GM18909 (cell line): ENCODE results near the gene IP6K1.
"Not testable (repeated sequence)": the region's sequence is repeated elsewhere in the genome, so short reads cannot be mapped to it uniquely, and the experiment has no call there.

Experiments used
- ATAC-seq: cut with Tn5 transposase; IDR thresholded peaks from one replicate; pipeline ENCODE4 v1.9.1; 2021; ENCODE audit warnings: mild to moderate bottlenecking; ENCODE audit not compliant: unreplicated experiment, poor library complexity

The IP6K1 gene

DNA sequence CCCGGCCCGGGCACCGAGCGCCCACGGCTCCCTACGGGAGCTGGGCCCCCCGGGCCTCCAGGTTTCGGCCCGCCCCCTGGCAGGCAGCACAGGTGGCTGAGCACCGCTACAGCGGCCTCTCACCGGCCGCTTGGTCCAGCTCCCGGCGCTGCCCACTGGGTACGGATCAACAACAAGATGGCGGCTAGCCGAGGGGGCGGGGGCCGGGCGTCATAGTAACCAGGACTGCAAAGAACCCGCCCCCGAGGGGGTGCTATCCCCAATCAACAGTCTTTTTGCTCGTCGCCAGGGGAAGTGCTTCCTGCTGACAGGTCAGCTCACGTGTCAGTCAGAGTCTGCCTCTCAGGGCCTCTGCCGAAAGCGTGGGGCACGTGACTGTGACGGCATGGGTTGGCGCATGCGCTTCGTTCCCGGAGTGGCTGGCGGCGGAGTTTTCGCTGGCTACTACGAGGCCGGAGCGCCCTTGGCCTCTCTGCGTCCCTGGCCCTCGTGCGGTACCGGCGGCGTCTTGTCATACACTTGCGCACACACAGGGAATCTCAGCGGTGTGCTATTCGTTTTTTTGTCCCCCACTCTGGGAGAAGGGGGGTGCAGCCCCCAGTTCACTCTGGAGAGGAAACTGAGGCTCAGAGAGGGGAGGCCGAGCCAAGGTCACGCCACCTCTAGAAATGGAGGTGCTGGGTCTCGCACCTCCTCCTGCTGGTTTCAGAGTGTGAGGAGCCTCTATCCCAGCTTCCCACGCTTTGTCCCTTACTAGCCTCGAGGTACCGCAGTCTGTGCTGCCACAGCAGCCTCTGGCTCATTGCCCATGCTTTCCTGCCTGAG is at the start of gene IP6K1:
Gene IP6K1 (minus strand): TSS at position 186 of the 825 bp plus-strand sequence. CDS start 38,502 bp downstream, outside the sequence.
- peak; percentile 97 for ATAC-seq

DNA sequence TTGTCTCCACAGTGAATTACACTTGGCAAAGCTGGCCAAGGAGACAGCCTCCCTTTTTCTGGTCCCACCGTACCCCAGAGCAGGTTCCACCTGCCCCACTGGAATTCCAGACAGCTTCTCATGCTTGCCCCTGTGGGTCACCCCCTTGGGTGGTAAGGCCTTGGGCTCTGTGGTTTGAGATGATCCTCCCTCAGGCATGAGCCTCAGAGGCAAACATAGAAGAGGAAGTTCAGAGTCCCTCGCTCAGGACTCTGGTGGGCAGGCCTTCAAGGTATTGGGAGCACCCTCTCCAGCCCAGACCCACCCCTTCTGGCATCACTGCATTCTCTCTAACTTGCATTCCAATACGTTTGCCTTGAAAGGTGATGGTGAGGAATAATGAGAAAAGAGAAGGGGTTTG is 45.0 kb upstream of the IP6K1 start:
- ATAC-seq, result no peak

DNA sequence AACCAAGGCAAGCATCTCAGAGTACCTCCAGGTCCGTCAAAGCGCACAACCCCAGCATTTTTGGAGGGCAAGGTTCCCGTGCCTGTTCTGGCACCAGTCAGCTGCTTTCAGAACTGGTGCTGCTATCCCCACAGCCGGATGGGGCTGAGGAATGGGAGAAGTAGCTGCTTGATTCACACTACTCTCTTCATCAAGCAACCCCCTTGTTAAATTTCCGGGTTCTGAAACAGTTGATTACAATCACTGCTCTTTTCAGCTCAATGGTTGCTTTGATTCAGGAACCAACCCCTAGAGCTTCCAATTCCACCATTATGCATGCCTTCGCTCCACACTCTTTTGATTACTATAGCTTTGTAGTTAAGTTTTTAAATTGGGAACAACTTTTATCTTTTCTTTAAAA is 39.7 kb upstream of the IP6K1 start:
- no peak for ATAC-seq

GRCh38 chr3:49823131-49823530 is 36.8 kb upstream of the IP6K1 start:
- ATAC-seq, result not testable (repeated sequence)

DNA sequence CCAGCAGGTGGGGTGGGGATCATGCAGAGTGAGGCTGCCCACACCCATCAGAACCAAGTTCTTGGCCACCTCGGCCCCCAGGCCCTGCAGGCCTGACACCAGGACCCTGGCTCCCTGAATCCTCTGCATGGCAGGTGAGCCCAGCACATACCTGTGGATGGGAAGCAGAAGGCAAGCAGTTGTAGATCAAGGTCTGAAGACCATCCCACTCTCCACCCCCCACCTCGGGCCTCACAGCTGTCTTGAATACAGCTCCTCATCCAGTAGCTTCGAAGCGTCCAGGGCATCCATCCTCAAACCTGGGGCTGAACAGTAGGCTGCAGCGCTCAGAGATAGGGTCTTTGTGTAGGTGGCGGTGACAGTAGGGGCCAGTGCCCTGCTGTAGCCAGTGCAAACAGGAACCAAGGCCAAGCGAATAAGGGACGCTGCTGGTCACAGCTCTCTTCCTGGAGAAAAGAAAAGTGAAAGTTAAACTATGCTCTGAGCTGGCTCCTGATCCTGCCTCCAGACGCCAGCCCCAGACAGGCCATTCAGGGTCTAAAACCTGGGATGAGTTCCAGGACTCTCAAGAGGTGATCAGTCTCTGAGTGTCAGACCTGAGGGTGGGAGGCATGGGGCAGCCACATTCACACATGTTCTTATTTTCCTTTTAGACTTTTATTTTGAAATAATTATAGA is 27.3 kb upstream of the IP6K1 start, which contains the start of gene UBA7:
Gene UBA7 (minus strand): TSS at position 457 of the 678 bp plus-strand sequence. CDS start 166 bp downstream, at position 291.
- peak; percentile 79 for ATAC-seq

GRCh38 chr3:49812916-49813496 is 26.7 kb upstream of the IP6K1 start:
- no peak for ATAC-seq

DNA sequence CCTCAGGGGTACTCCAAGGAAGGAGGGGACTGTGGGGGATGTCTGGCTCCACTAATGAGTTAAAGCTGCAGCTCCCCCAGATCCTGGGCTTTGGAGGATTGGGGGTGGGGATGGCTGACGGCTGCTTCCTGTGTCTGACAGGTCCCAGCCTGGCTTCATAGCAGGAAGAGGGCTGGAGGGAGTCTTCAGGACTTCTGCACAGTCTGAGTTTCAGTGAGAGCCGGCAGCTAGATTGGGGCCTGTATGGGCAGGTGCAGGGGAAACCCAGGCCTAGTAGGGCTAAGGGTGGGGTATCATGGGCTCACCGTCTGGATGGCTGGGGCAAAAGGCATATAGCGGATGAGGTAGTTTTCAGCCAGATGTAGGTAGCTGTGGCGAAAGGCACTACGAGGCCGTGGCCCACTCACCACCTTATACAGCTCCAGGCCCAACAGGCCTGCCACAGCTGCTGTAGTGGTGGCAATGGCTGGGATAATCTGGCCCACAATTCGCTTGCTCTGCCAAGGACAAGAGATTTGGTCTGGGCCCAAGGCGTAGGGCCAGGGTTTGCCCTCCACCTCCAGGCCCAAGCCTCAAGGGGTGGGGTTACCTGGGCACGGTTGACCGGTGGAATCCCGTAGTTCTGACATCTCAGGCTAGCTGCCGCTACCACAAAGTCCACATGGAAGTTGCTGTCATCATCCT is 21.2 kb upstream of the IP6K1 start:
- ATAC-seq, result no peak

DNA sequence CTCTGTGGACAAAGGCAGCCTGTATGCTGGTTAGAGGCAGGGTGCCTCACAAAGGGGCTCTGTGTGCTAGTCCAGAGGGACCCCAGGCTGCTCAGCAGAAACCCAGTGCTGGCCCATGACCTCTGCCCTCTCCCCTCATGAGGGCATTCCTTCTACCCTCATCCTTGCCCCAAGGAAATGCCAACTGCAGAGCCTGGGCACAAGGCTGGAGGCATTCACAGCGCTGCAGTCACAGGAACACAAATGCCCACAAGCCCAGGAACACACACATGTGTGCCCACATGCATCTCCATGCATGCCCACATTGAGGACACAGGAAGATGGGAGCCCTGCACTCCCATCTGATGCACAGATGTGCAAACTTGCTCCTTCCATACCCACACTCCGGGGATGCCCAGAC is 20.5 kb upstream of the IP6K1 start:
- no peak for ATAC-seq

- no peak for ATAC-seq
Measured at GRCh38 chr3:49805897-49806701, 19.8 kb upstream of the IP6K1 start.

GRCh38 chr3:49805367-49805782 is 19.0 kb upstream of the IP6K1 start:
- ATAC-seq, result no peak

- ATAC-seq, result no peak
Measured at GRCh38 chr3:49804141-49805041, 18.0 kb upstream of the IP6K1 start.

DNA sequence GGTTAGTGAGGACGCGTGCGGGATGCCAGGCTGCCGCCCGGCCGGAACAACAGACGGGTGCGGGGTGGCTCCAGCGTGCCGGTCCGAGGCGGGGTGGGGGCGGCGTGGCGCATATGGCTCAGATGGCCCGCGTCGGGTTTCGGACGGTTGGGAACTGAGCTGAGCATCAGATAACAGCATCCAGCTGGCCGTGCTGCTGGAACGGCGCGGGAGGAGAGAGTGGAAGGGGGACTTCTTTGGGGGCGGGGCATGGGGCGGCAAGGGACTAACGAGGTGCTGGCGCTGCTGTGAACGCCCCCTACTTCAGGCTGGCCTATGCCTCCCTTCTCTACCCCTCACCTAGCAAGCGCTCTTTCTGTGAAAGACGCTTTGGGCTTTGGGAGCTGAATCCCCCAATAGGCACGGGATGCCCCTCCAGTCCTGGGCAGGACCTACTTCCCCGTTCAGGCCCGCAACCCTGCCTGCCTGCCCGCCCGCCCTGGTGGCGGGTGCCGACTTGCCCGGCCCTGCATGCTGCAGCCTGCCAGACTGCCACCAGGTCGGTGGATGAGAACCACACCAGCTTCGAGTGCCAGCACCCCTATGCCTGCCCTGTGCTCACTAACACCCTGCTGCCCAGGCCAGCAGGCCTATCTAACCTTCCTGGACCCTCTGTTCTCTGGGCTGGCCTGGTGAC is 17.3 kb upstream of the IP6K1 start:
- ATAC-seq, result peak; percentile 12

GRCh38 chr3:49802719-49803464 is 16.6 kb upstream of the IP6K1 start, which contains the start of gene INKA1:
Gene INKA1, plus strand, starts transcription at chr3:49803261. Its CDS starts 132 bp downstream, at chr3:49803393.
- ATAC-seq, result peak; percentile 64

- no peak for ATAC-seq
Measured at GRCh38 chr3:49801160-49801559, 14.8 kb upstream of the IP6K1 start.

- ATAC-seq, result no peak
Measured at GRCh38 chr3:49799761-49800160, 13.4 kb upstream of the IP6K1 start, which contains the start of gene CDHR4. Gene CDHR4, minus strand, starts transcription at chr3:49799873. Its CDS starts 61 bp downstream, at chr3:49799812.

- ATAC-seq, result no peak
Measured at GRCh38 chr3:49799105-49799504, 12.8 kb upstream of the IP6K1 start.
